NCI-H2029 treated with DMSO at 0.1 percent for 48 hours (cell line): ENCODE data around the gene ARPC5.

Experiments used
- DNase-seq: peaks from one replicate; lab custom pipeline; 2025; lab: John Stamatoyannopoulos, UW

Gene ARPC5

DNA sequence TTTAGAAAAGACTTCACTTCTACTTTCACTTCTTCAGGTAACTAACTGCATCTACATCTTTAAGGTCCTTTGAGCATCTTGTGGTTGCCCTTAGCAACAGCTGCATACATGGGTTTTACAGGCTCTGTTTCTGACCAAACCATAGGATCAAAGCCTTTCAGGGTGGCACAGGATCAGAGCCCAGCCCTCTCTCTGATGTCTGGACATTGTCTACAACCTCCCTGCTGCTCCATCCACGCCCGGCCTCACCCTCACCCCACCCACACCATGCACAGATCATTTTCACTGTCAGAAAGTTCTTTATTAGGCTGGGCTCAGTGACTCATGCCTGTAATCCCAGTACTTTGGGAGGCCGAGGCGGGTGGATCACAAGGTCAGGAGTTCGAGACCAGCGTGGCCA lies 50.5 kb downstream of the ARPC5 start:
- DNase-seq = no peak

DNA sequence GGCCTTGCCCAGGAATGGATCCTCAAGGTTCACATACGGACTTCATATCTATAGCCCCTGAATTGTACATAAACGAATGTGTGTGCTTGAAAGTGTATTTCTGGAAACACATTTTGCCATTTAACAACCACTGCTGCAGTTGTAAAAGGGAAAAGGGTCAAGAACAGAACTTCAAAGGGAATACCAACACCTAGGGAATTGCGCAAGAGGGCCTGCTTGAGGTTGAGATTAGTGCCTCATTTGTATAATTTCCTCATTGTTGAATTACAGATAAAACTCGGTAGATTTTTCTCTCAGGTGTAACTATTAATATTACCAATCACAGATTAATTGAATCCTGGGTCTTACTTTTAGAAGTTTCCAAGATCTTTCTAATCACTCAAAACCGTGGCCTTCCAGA lies 51.4 kb downstream of the ARPC5 start:
- DNase-seq = no peak

DNA sequence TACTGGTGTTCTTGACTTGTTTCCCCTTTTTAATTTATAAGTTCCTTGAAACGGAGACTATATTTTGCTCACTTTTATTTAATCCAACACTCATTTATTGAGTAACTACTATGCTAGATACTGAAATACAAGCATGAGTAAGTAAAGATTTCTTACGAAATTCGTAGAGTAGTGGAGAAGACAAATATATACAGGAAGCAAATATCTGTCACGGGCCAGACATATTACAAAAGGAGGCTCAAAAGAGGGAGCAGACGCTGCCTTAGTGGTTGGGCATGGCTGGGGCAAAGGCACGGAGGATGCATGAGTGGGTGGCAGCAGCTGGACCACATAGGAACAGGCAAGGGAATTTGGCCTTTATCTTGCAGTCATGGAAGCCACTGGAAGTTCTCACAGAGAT lies 52.1 kb downstream of the ARPC5 start:
- no peak for DNase-seq

DNA sequence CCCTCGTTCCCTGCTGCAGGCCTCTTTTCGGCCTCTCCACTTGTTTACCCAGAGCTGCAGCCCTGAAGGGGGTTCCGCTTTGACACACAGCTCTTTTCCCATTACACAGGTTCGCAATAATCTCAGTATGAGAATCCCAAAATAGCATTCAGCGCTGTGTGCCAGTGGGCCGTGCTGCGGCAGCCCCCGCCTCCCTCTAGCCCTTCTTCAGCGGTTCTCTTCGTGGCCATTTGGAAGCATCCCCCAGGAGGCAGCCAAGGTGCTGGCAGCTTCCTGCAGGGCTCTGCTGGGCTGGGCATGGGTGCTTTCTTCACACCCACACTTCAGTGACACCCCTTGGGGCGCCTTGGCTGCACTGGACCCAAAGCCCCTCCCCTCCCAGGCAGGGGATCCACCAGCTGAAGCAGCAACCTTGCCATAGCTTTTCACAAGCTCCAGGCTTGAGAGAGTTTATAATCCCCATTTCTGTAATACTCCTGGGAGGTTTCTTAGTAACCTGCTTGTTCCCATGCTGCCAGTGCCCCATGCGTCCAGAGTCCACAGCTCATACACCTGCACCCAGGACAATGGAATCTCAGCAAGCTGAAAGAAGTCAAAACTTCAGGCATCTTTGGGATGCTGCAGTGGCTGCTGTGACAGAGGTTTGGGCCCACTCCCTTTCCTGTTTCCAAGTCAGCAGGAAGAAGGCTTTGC lies 53.4 kb downstream of the ARPC5 start:
- DNase-seq = no peak

DNA sequence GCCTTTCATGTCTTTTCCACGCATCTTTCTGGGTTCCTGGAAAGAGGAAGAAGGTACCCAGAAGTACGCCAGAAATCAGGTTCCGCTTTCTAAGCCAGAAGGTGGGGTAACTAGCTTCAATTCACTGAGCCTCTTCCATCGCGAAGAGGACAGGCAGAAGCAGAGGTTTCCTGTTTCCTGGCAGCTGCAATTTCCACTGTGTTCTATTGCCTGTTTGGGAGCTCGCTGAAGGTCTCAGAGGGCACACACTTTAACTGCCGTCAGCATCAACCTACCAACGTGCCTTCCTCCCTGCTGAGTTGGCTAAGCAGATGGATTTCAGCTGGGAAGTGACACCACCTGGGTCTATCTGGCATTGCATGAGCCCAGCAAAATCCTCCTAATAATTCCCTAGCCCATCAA lies 55.3 kb downstream of the ARPC5 start:
- no peak for DNase-seq

DNA sequence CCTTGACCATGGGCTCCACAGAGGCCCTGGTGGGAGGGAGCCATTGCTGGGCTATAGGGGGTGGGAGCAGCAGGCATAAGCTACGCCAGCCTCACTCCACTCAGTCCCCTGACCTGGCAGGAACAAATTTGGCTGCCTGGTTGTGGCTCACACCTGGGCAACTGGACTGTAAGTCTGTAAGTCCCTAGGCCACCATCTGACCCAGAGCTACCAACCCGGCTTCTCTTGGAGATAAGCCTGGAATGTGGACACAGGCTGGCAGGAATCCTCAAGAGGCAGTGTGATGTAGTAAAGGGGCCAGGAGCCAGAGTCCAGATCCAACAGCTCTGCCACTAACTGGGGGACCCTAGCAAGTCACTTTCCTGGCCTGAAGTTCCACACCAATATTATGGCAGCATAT lies 56.7 kb downstream of the ARPC5 start:
- DNase-seq = no peak

DNA sequence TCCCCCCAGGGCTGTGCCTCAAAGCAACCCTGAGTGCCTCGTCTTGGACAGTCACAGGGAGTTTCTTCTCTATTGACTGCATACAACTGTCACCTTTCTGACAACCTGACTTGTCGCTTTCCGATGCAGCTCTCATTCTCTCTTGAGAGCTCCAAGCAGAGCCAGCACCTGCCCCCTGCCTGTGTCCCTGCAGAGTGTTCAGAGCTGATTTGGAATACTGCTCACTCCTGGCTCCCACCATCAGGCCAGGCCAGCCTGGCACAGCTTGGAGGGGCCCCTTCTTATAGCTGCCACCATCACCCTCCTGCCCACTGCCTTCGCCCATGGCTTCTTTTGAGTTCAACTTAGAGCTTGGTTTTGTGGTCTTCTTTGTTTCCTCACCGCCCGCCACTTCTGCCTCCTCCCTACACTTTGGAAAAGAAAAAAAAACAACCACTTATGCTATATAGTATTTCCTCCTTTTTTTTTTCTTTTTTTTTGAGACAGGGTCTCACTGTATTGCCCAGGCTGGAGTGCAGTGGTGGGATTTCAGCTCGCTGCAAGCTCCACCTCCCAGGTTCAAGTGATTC lies 57.6 kb downstream of the ARPC5 start:
- DNase-seq = no peak

DNA sequence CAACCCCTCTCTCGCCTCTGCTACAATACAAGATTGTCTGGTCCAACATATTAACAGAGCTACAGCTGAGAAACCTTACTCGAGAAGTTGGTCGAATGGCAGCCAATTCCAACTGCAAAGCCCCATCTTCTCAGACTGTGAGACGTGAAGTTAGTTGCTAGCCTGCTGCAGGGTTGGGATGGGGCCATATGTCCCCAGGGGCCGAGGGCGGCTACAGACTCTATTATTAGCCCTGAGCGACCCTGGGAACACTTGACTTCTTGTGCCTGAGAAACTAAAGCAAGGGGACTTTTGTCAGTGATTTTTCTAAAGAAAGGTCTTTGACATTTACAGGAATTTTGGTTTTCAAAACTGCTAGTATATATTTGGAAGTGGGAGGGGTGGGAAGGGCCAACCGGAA lies 59.0 kb downstream of the ARPC5 start:
- no peak for DNase-seq

DNA sequence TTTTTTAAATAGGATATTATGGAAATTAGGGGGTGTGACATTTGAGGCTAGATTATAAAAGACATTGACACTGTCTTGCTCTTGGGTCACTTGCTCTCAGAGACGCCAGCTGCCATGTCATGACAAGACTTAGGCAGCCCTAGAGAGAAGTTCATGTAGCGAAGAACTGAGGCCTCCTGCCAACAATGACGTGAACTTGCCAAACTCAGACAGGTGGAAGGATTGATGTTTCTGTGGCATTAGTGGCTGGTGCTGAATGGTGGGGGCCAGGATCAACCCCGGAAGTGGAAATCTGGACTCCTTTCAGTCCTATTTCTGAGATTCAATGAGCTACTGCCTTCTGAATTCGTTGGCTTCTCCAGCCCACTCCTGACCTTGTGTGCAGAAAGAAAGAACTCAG lies 60.0 kb downstream of the ARPC5 start:
- DNase-seq = no peak

DNA sequence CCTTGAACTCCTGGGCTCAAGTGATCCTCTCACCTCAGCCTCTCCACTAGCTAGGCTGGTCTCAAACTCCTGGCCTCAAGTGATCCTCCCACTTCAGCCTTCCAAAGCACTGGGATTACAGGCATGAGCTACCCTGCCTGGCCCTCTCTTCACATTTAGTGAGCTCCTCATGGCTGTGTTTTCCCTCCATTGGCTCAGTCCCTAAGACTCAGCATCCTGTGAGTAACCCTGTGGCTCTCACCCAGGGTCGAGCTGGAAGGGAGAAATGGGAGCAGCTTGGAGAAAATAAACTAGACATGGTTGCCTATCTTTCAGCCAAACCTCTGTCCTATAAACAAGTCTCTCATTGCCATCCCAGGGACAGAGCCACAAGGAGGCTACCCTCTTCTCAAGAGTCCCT lies 62.9 kb downstream of the ARPC5 start:
- no peak for DNase-seq

DNA sequence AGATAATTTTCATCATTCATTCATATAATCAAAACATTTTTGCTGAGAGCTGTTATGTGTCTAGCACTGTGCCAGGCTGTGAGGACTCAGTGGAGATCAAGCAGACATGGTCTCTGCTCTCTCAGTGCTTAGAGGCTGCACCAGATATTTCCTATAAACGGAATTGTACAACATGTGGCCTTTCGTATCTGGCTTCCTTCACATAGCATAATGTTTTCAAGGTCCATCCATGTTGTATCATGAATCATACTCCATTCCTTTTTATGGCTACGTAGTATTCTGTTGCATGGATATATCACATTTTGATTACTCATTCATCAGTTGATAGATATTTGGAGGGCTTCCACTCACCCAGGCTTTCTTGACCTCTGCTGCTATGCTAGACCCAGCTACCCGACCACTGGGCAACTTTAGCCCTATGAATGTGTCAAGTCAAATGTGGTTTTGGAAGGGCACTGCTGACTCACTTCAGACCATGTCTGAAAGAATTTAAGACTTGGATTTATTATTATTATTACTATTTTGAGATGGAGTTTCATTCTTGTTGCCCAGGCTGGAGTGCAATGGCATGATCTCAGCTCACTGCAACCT lies 63.8 kb downstream of the ARPC5 start:
- DNase-seq = no peak
